H1 (cell line): ENCODE results near the gene SESN2. TPM values are rescaled to one million over a fixed set of nuclear protein-coding genes. Genes with fewer than 3 reads are reported as not detected.
A peak's percentile ranks its signal among the peaks of the same experiment; 100 is the strongest.

Experiments used
- ASH2L ChIP-seq: fragments of 200-600, 300-600 bp; sonication (generic); IDR thresholded peaks from one replicate; pipeline ENCODE4 v1.7.1; 2017; ENCODE audit warnings: low read length
- BCL11A ChIP-seq, 2 experiments: IDR thresholded peaks; one replicate each; pipeline ENCODE4 v1.6.1; 2011; ENCODE audit warnings: low read depth in 2 of 2, low read length in 2 of 2, mild to moderate bottlenecking in 2 of 2
- BRCA1 ChIP-seq: IDR thresholded peaks from 2 replicates; pipeline ENCODE4 v1.6.1; 2012; ENCODE audit warnings: low read depth, low read length, improper control_type of control experiment
- CHD2 ChIP-seq: IDR thresholded peaks from 2 replicates; pipeline ENCODE4 v1.6.1; 2012; ENCODE audit warnings: low read length, improper control_type of control experiment
- CREB1 ChIP-seq: IDR thresholded peaks from 2 replicates; pipeline ENCODE4 v1.6.1; 2012; ENCODE audit warnings: inconsistent platforms
- E2F6 ChIP-seq: IDR thresholded peaks from 2 replicates; pipeline ENCODE4 v1.6.1; 2012; ENCODE audit warnings: inconsistent platforms
- EGR1 ChIP-seq: IDR thresholded peaks from 2 replicates; pipeline ENCODE4 v1.6.1; 2011; ENCODE audit warnings: low read depth, low read length, borderline replicate concordance
- GTF2F1 ChIP-seq: IDR thresholded peaks from 2 replicates; pipeline ENCODE4 v1.6.1; 2012; ENCODE audit warnings: low read depth, low read length, improper control_type of control experiment, borderline replicate concordance
- HDAC6 ChIP-seq: IDR thresholded peaks from one replicate; pipeline ENCODE4 v1.7.1; 2012; ENCODE audit warnings: low read depth, mild to moderate bottlenecking, inconsistent platforms, low read length, moderate library complexity
- PHF8 ChIP-seq: fragments of 200-600 bp; sonication (generic); conservative IDR thresholded peaks from 2 replicates; pipeline ENCODE4 v1.7.1; 2012; ENCODE audit warnings: low read depth, mild to moderate bottlenecking, inconsistent platforms, low read length, moderate library complexity
- RNF2 ChIP-seq: fragments of 200-900, 300-1000 bp; sonication (generic); IDR thresholded peaks from 2 replicates; pipeline ENCODE4 v1.7.1; 2016; ENCODE audit warnings: borderline replicate concordance, low read depth, mild to moderate bottlenecking, antibody characterized with exemption, low read length; ENCODE audit not compliant: poor library complexity, severe bottlenecking; ENCODE audit errors: missing control alignments
- RXRA ChIP-seq: IDR thresholded peaks from 2 replicates; pipeline ENCODE4 v1.6.1; 2011; ENCODE audit warnings: low read depth, mild to moderate bottlenecking, low read length, moderate library complexity; ENCODE audit not compliant: insufficient read depth
- SAP30 ChIP-seq: fragments of 300-600 bp; sonication (generic); IDR thresholded peaks from 2 replicates; pipeline ENCODE4 v1.7.1; 2012; ENCODE audit warnings: low read length, moderate library complexity, mild to moderate bottlenecking, inconsistent platforms; ENCODE audit not compliant: insufficient read depth, insufficient replicate concordance
- SP2 ChIP-seq: IDR thresholded peaks from 2 replicates; pipeline ENCODE4 v1.6.1; 2012; ENCODE audit warnings: mild to moderate bottlenecking, low read length, inconsistent platforms
- SRF ChIP-seq: IDR thresholded peaks from 2 replicates; pipeline ENCODE4 v1.6.1; 2011; ENCODE audit warnings: mild to moderate bottlenecking, low read depth, low read length, moderate library complexity
- TAF7 ChIP-seq: optimal IDR thresholded peaks from 2 replicates; pipeline ENCODE3; 2011; ENCODE audit warnings: low read depth, mild to moderate bottlenecking, inconsistent platforms, low read length, moderate library complexity, borderline replicate concordance
- polyA plus RNA-seq, 7 experiments: library from polyadenylated mRNA; depleted of rRNA in 3 of 7; stranded (reverse) in 5 of 7; unstranded in 2 of 7; fragments of >200 nt in 5 of 7; fragments of 200-250 nt in 2 of 7; gene quantifications; 1 replicate in 5 of 7; 2 replicates in 1 of 7; 4 replicates in 1 of 7; pipeline versions ENCODE4 v1.2.1 to v1.2.3, GENCODE V29; 2011 to 2013; ENCODE audit warnings: missing spikeins in 2 of 7, mixed read lengths in 2 of 7
- total RNA-seq: library from RNA; stranded (reverse); fragmentation: NEBNext Ultra II Directional; extraction: Animal tissue kit (Norgen Biotek cat#: 25700); gene quantifications from 2 replicates; pipeline ENCODE4 v1.2.1, GENCODE V29; 2021
- TF ChIP-seq, protein P1 (sequence below): IDR thresholded peaks from 2 replicates; pipeline ENCODE4 v1.6.1; 2012; ENCODE audit warnings: low read length, inconsistent platforms
- TF ChIP-seq, protein P2 (sequence below): IDR thresholded peaks from 2 replicates; pipeline ENCODE4 v1.6.1; 2011; ENCODE audit warnings: low read depth, mild to moderate bottlenecking, low read length; ENCODE audit not compliant: insufficient read depth
- TF ChIP-seq, protein P3 (sequence below): IDR thresholded peaks from 2 replicates; pipeline ENCODE4 v1.6.1; 2011; ENCODE audit warnings: low read length, improper control_type of control experiment

The SESN2 gene
- total and polyA plus RNA-seq, 2 of the 8 experiments (the other 6 are each of a cell fraction or from before 2014, with no cell fraction given) = 25.1 to 33.0 TPM

DNA sequence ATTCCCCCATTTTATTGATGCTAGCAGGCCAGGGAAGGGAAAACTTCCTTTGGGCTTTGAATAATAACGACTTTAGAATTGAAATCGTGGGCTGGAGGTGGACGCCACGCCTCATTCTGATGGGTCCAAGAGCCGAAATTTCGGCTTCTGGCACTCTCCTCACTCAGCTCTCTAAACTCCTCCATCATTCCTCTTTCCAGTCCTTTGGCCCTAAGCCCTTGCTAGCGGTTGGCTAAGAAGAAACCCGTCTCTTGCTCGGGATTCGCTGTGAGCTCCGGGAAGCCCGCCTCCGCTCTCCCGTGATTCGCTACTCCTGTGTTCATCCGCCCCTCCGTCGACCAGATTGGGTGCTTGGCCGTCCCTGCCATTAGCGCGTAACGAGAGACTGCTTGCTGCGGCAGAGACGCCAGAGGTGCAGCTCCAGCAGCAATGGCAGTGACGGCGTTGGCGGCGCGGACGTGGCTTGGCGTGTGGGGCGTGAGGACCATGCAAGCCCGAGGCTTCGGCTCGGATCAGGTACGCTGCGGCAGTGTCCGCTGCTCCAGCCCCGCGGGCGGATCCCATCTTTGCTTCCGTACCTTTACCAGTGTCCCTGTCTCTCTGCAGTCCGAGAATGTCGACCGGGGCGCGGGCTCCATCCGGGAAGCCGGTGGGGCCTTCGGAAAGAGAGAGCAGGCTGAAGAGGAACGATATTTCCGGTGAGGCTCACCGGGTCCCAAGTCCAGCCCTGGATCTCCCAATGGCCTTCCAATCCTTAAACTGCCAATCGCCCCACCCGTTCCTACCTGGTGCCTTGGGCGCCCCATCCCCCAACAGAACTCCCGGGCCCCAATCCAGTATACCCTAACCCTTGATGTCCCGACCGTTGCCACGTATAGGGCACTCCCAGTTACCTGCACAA is 23.3 kb upstream of the SESN2 start, which contains the start of gene ATP5IF1 (continued):
- TF ChIP-seq CREB1 (peak; percentile 85), HDAC6 (no peak), RNF2 (no peak), GTF2F1 (no peak), SRF (no peak), SP2 (peak; percentile 80), BCL11A (IDR thresholded peaks at IDR 0.05; ENCODE audit: low read depth in 2 of 2, low read length in 2 of 2) (no peak), RXRA (no peak), EGR1 (no peak), SAP30 (no peak), ASH2L (peak; percentile 79), TAF7 (peak; percentile 69), E2F6 (peak; percentile 27; the same call in 1 of the 2 replicates), BRCA1 (no peak), CHD2 (peak; percentile 90), PHF8 (peak; percentile 95)
- TF ChIP-seq, protein P1, sequence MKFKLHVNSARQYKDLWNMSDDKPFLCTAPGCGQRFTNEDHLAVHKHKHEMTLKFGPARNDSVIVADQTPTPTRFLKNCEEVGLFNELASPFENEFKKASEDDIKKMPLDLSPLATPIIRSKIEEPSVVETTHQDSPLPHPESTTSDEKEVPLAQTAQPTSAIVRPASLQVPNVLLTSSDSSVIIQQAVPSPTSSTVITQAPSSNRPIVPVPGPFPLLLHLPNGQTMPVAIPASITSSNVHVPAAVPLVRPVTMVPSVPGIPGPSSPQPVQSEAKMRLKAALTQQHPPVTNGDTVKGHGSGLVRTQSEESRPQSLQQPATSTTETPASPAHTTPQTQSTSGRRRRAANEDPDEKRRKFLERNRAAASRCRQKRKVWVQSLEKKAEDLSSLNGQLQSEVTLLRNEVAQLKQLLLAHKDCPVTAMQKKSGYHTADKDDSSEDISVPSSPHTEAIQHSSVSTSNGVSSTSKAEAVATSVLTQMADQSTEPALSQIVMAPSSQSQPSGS = no peak
- TF ChIP-seq, protein P2, sequence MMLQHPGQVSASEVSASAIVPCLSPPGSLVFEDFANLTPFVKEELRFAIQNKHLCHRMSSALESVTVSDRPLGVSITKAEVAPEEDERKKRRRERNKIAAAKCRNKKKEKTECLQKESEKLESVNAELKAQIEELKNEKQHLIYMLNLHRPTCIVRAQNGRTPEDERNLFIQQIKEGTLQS = no peak
- TF ChIP-seq, protein P3, sequence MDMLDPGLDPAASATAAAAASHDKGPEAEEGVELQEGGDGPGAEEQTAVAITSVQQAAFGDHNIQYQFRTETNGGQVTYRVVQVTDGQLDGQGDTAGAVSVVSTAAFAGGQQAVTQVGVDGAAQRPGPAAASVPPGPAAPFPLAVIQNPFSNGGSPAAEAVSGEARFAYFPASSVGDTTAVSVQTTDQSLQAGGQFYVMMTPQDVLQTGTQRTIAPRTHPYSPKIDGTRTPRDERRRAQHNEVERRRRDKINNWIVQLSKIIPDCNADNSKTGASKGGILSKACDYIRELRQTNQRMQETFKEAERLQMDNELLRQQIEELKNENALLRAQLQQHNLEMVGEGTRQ = no peak
